Osteoblast (primary cell): ENCODE data around the gene ZBTB44. TPM values are rescaled to one million over a fixed set of nuclear protein-coding genes. Genes with fewer than 3 reads are reported as not detected.

Experiments used
- DNase-seq: peaks from one replicate; pipeline ENCODE4 v3.0.0; 2011; ENCODE audit warnings: low spot score, mixed read lengths; ENCODE audit not compliant: insufficient read length; ENCODE audit errors: missing footprints
- H2AFZ ChIP-seq: 2 replicates; pipeline ENCODE4 v1.6.0; 2011; ENCODE audit warnings: mild to moderate bottlenecking, low read length
- H3K27ac ChIP-seq: 2 replicates; pipeline ENCODE4 v1.5.1; 2011; ENCODE audit warnings: mild to moderate bottlenecking, low read depth, low read length, moderate library complexity
- H3K27me3 ChIP-seq: 2 replicates; pipeline ENCODE4 v1.6.0; 2012; ENCODE audit warnings: mild to moderate bottlenecking, control low read depth, inconsistent platforms, low read length, moderate library complexity; ENCODE audit not compliant: insufficient read depth
- H3K36me3 ChIP-seq: 2 replicates; pipeline ENCODE4 v1.5.1; 2011; ENCODE audit warnings: mild to moderate bottlenecking, low read length, control low read depth, moderate library complexity; ENCODE audit not compliant: insufficient read depth
- H3K4me1 ChIP-seq: 2 replicates; pipeline ENCODE4 v1.5.1; 2011; ENCODE audit warnings: mild to moderate bottlenecking, low read length, control low read depth, moderate library complexity; ENCODE audit not compliant: insufficient read depth
- H3K4me2 ChIP-seq: 2 replicates; pipeline ENCODE4 v1.6.0; 2011; ENCODE audit warnings: mild to moderate bottlenecking, low read length; ENCODE audit not compliant: insufficient read depth
- H3K4me3 ChIP-seq: fragments of 200-600 bp; sonication (generic); 3 replicates; pipeline ENCODE4 v1.5.1; 2012; ENCODE audit warnings: mild to moderate bottlenecking, low read length, inconsistent platforms; ENCODE audit not compliant: insufficient read depth
- H3K79me2 ChIP-seq: 2 replicates; pipeline ENCODE4 v1.6.0; 2012; ENCODE audit warnings: mild to moderate bottlenecking, low read length, control low read depth, inconsistent platforms; ENCODE audit not compliant: insufficient read depth
- H3K9me3 ChIP-seq: 2 replicates; pipeline ENCODE4 v1.5.1; 2011; ENCODE audit warnings: low read depth, low read length, control low read depth
- H4K20me1 ChIP-seq: 2 replicates; pipeline ENCODE4 v1.6.0; 2012; ENCODE audit warnings: mild to moderate bottlenecking, low read length, control low read depth; ENCODE audit not compliant: insufficient read depth
- total RNA-seq: library from RNA; depleted of rRNA; stranded (reverse); fragments of >200 nt; gene quantifications from 2 replicates; pipeline ENCODE4 v1.2.3, GENCODE V29; 2012
- TF ChIP-seq, protein P1 (sequence below): IDR thresholded peaks from 2 replicates; pipeline ENCODE4 v1.5.1; 2011; ENCODE audit warnings: mild to moderate bottlenecking, low read depth, low read length, moderate library complexity; ENCODE audit errors: extremely low read depth

ZBTB44 gene
- total RNA-seq, 1 donor = 50.3 TPM

DNA sequence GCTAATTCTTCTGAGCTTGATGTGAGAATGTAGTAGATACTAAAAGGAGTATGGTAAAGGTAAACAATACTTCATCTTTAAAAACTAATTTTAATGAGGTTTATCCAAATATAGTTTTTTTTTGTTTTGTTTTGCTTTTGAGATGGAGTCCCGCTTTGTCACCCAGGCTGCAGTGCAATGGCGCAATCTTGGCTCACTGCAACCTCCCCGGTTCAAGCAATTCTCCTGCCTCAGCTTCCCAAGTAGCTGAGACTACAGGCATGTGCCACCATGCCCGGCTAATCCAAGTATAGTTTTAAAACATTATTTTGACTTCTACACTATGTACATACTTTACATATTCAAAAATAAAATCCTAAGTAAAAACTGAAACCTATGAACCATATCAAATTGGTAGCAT lies 4.1 kb downstream of the ZBTB44 start:
- Histone ChIP-seq H3K4me1 (peaks cover 9% of the 10 kb centered on the region), H3K4me3 (no peak overlapping the region), H2AFZ (no peak overlapping the region), H3K79me2 (peaks cover 41% of the 10 kb centered on the region), H3K27ac (no peak overlapping the region), H3K4me2 (no peak overlapping the region), H3K27me3 (no peaks in the 10 kb centered on the region), H3K36me3 (no peaks in the 10 kb centered on the region), H3K9me3 (no peaks in the 10 kb centered on the region), H4K20me1 (peaks cover 14% of the 10 kb centered on the region)
- TF ChIP-seq, protein P1, sequence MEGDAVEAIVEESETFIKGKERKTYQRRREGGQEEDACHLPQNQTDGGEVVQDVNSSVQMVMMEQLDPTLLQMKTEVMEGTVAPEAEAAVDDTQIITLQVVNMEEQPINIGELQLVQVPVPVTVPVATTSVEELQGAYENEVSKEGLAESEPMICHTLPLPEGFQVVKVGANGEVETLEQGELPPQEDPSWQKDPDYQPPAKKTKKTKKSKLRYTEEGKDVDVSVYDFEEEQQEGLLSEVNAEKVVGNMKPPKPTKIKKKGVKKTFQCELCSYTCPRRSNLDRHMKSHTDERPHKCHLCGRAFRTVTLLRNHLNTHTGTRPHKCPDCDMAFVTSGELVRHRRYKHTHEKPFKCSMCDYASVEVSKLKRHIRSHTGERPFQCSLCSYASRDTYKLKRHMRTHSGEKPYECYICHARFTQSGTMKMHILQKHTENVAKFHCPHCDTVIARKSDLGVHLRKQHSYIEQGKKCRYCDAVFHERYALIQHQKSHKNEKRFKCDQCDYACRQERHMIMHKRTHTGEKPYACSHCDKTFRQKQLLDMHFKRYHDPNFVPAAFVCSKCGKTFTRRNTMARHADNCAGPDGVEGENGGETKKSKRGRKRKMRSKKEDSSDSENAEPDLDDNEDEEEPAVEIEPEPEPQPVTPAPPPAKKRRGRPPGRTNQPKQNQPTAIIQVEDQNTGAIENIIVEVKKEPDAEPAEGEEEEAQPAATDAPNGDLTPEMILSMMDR = no peak
- DNase-seq = no peak

DNA sequence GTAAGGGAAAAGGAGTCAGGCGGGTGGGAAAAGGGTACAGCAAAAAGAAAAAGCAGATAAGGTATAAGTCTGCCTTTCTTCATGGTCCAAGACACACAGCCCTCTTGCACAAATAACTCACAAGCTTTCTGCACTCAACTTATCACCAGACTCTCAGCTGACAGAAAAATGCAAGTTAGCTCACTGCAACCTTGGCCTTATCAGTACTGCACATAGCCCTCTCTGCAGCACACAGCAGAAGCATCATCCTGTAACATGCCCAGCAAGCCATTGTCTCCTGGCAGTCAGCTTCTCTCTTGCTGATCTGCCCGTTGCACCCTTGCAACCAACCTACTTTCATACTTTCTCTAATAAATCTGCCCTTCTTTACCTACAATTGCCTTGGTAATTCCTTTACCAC lies 5.8 kb downstream of the ZBTB44 start:
- Histone ChIP-seq H3K4me1 (peaks cover 9% of the 10 kb centered on the region), H3K79me2 (peaks cover 51% of the 10 kb centered on the region), H4K20me1 (peaks cover 14% of the 10 kb centered on the region), H3K27me3 (no peaks in the 10 kb centered on the region), H3K36me3 (no peaks in the 10 kb centered on the region), H3K27ac (no peak overlapping the region), H3K4me2 (no peak overlapping the region), H3K4me3 (no peak overlapping the region), H3K9me3 (no peaks in the 10 kb centered on the region), H2AFZ (no peak overlapping the region)
- no peak for DNase-seq
- TF ChIP-seq, protein P1 = no peak

GRCh38 chr11:130308059-130308458 lies 6.7 kb downstream of the ZBTB44 start:
- Histone ChIP-seq H3K4me2 (no peak overlapping the region), H4K20me1 (peaks cover 14% of the 10 kb centered on the region), H3K79me2 (peaks cover 51% of the 10 kb centered on the region), H3K4me1 (peaks cover 5% of the 10 kb centered on the region), H3K27ac (no peak overlapping the region), H3K27me3 (no peaks in the 10 kb centered on the region), H3K36me3 (no peaks in the 10 kb centered on the region), H3K4me3 (no peak overlapping the region), H3K9me3 (no peaks in the 10 kb centered on the region), H2AFZ (no peak overlapping the region)
- TF ChIP-seq, protein P1 = no peak
- no peak for DNase-seq

DNA sequence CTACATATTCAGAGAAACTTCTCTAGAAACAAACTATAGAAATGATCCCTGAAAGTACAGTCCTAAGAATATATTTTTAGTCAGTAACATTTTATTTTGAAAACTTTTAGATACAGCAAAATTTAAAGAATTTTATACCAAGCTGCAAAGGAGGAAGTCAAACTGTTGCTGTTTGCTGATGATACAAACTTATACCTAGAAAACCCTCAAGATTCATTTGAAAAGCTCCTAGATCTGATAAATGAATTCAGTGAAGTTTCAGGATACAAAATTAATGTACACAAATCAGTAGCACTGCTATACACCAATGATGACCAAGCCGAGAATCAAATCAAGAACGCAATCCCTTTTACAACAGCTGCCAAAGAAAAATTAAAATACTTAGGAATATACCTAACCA lies 10.1 kb downstream of the ZBTB44 start:
- peaks cover 53% of the 10 kb centered on the region for H3K79me2 ChIP-seq

More for the DNA sequence above, 10.1 kb downstream of the ZBTB44 start:
- no peak overlapping the region for H3K4me3 ChIP-seq
- no peaks in the 10 kb centered on the region for H3K4me1 ChIP-seq
- H3K4me2 ChIP-seq = no peak overlapping the region
- no peaks in the 10 kb centered on the region for H3K36me3 ChIP-seq
- no peaks in the 10 kb centered on the region for H3K27me3 ChIP-seq
- peaks cover 12% of the 10 kb centered on the region for H4K20me1 ChIP-seq
- H3K9me3 ChIP-seq = no peaks in the 10 kb centered on the region
- TF ChIP-seq, protein P1 = no peak
- no peak overlapping the region for H3K27ac ChIP-seq
- DNase-seq = no peak
- H2AFZ ChIP-seq = no peak overlapping the region
